Left ventricle myocardium inferior (tissue), 1 donor: Measurements from ENCODE around the gene MAPK13. TPM values are rescaled to one million over a fixed set of nuclear protein-coding genes. Genes with fewer than 3 reads are reported as not detected.

Source experiments
- DNase-seq: peaks from one replicate; pipeline ENCODE4 v3.0.0-alpha.2; 2020
- H3K27ac ChIP-seq: fragments of 200-600 bp; replicated peaks from 2 replicates; pipeline ENCODE4 v1.8.0; 2021
- H3K27me3 ChIP-seq: fragments of 200-600 bp; 2 replicates; pipeline ENCODE4 v1.8.0; 2021; ENCODE audit warnings: low read depth
- H3K36me3 ChIP-seq: fragments of 200-600 bp; 2 replicates; pipeline ENCODE4 v1.8.0; 2021
- H3K4me1 ChIP-seq: fragments of 200-600 bp; 2 replicates; pipeline ENCODE4 v1.8.0; 2021
- H3K4me3 ChIP-seq: fragments of 200-600 bp; 2 replicates; pipeline ENCODE4 v1.8.0; 2021; ENCODE audit warnings: mild to moderate bottlenecking, moderate library complexity
- H3K9me3 ChIP-seq: fragments of 200-600 bp; replicated peaks from 2 replicates; pipeline ENCODE4 v1.8.0; 2021
- intact Hi-C: fragments of 100-400 bp; cut with micrococcal nuclease; formaldehyde crosslinking; loops from one replicate; pipeline ENCODE4 v1.11.0; 2022
- total RNA-seq: library from RNA; stranded (reverse); fragmentation: NEBNext Ultra II Directional; extraction: Animal tissue kit (Norgen Biotek cat#: 25700); gene quantifications from one replicate; pipeline ENCODE4 v1.2.1, GENCODE V29; 2021
- TF ChIP-seq, protein P1 (sequence below): fragments of 200-600 bp; IDR thresholded peaks from 2 replicates; pipeline ENCODE4 v1.8.0; 2021; ENCODE audit warnings: antibody characterized with exemption, mild to moderate bottlenecking, borderline replicate concordance
- donor health status: DM: no; HTN: yes; CAD: no; lungs with severe emphysema.

MAPK13 gene
- total RNA-seq, 1 donor from 2014 or later, result 0.33 TPM

GRCh38 chr6:36178544-36178943, 48.2 kb downstream of the MAPK13 start:
- TF ChIP-seq, protein P1, sequence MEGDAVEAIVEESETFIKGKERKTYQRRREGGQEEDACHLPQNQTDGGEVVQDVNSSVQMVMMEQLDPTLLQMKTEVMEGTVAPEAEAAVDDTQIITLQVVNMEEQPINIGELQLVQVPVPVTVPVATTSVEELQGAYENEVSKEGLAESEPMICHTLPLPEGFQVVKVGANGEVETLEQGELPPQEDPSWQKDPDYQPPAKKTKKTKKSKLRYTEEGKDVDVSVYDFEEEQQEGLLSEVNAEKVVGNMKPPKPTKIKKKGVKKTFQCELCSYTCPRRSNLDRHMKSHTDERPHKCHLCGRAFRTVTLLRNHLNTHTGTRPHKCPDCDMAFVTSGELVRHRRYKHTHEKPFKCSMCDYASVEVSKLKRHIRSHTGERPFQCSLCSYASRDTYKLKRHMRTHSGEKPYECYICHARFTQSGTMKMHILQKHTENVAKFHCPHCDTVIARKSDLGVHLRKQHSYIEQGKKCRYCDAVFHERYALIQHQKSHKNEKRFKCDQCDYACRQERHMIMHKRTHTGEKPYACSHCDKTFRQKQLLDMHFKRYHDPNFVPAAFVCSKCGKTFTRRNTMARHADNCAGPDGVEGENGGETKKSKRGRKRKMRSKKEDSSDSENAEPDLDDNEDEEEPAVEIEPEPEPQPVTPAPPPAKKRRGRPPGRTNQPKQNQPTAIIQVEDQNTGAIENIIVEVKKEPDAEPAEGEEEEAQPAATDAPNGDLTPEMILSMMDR, result no peak
- Histone ChIP-seq H3K4me1 (no peaks in the 10 kb centered on the region), H3K27ac (no peak overlapping the region), H3K9me3 (peaks cover 42% of the 10 kb centered on the region), H3K36me3 (peaks cover 5% of the 10 kb centered on the region), H3K27me3 (no peaks in the 10 kb centered on the region), H3K4me3 (no peak overlapping the region)
- intact Hi-C loops, result no loop called here
- DNase-seq, result no peak

DNA sequence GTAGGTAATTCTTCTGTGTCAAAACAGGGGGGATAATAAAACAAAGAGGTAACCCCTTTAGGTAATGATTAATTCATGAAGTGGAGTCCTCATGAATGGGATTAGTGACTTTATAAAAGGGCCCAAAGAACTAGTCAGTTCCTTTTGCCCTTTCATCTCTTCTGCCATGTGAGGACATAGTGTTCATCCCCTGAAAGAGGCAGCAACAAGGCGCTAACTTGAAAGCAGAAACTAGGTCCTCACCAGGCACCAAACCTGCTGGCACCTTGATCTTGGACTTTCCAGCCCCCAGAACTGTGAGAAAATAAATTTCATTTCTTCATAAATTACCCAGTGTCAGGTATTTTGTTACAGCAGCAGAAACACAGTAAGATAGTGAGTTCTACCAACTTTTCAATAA, 49.8 kb downstream of the MAPK13 start:
- Histone ChIP-seq H3K36me3 (peaks cover 5% of the 10 kb centered on the region), H3K27me3 (no peaks in the 10 kb centered on the region), H3K4me3 (no peak overlapping the region), H3K4me1 (no peaks in the 10 kb centered on the region), H3K9me3 (peaks cover 45% of the 10 kb centered on the region), H3K27ac (no peak overlapping the region)
- TF ChIP-seq, protein P1, result no peak
- no peak for DNase-seq
- intact Hi-C loops, result no loop called here

- Histone ChIP-seq H3K9me3 (peaks cover 25% of the 10 kb centered on the region), H3K27ac (no peak overlapping the region), H3K27me3 (no peaks in the 10 kb centered on the region), H3K36me3 (no peaks in the 10 kb centered on the region), H3K4me3 (no peak overlapping the region), H3K4me1 (no peaks in the 10 kb centered on the region)
- intact Hi-C loops, result no loop called here
- TF ChIP-seq, protein P1, result no peak
- DNase-seq, result no peak
Observed at GRCh38 chr6:36184311-36184710, 54.0 kb downstream of the MAPK13 start.

- intact Hi-C loops, result no loop called here
Observed at GRCh38 chr6:36186199-36186598, 55.9 kb downstream of the MAPK13 start.

DNA sequence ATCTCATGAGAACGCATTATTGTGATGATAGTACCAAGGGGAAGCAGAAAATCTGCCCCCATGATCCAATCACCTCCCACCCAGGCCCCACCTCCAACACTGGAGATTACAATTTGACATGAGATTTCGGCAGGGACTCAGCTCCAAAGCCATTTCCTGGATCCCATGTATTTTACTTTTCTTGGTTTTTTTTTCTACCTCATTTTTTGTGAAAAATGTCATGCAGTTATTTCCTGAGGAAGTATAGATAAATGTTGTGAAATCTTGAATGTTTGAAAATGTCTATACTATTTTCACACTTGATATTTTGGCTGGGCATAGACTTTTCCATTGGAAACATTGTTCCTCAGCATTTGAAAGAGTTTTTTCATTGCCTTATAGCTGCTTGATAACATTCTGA, 57.1 kb downstream of the MAPK13 start:
- H3K27ac ChIP-seq, result no peak overlapping the region
- H3K9me3 ChIP-seq, result peaks cover 14% of the 10 kb centered on the region
- intact Hi-C loops, result no loop called here
- DNase-seq, result no peak
- no peaks in the 10 kb centered on the region for H3K4me1 ChIP-seq
- TF ChIP-seq, protein P1, result no peak
- no peaks in the 10 kb centered on the region for H3K36me3 ChIP-seq
- H3K27me3 ChIP-seq, result no peaks in the 10 kb centered on the region
- H3K4me3 ChIP-seq, result no peak overlapping the region

More at GRCh38 chr6:36186199-36186598, 55.9 kb downstream of the MAPK13 start:
- Histone ChIP-seq H3K4me1 (no peaks in the 10 kb centered on the region), H3K36me3 (no peaks in the 10 kb centered on the region), H3K4me3 (no peak overlapping the region), H3K27ac (no peak overlapping the region), H3K9me3 (peaks cover 20% of the 10 kb centered on the region), H3K27me3 (no peaks in the 10 kb centered on the region)
- DNase-seq, result no peak
- TF ChIP-seq, protein P1, result no peak

Other genes starting within 250 kb of the MAPK13 start
- 18.4 TPM for gene SRPK1, start 209.4 kb upstream of the MAPK13 start, total RNA-seq
- gene SLC26A8, start 105.9 kb upstream of the MAPK13 start, total RNA-seq, result not detected
- 24.5 TPM for gene MAPK14, start 102.7 kb upstream of the MAPK13 start, total RNA-seq
- 18.0 TPM for gene BRPF3, start 66.2 kb downstream of the MAPK13 start, total RNA-seq
- gene PNPLA1, start 139.5 kb downstream of the MAPK13 start, total RNA-seq, result not detected
- gene BNIP5, start 206.4 kb downstream of the MAPK13 start, total RNA-seq, result not detected